GM20431 (cell line): ENCODE measurements around the gene NDUFA11.
"Not testable (repeated sequence)": the region's sequence is repeated elsewhere in the genome, so short reads cannot be mapped to it uniquely, and the experiment has no call there.

Source experiments
- in situ Hi-C: fragments of 300-500 bp; cut with MseI, MboI; formaldehyde crosslinking; loops from one replicate; pipeline ENCODE4 v1.15.0; 2020; ENCODE audit warnings: low sequenced_read_pairs; ENCODE audit not compliant: unreplicated experiment

Gene NDUFA11

DNA sequence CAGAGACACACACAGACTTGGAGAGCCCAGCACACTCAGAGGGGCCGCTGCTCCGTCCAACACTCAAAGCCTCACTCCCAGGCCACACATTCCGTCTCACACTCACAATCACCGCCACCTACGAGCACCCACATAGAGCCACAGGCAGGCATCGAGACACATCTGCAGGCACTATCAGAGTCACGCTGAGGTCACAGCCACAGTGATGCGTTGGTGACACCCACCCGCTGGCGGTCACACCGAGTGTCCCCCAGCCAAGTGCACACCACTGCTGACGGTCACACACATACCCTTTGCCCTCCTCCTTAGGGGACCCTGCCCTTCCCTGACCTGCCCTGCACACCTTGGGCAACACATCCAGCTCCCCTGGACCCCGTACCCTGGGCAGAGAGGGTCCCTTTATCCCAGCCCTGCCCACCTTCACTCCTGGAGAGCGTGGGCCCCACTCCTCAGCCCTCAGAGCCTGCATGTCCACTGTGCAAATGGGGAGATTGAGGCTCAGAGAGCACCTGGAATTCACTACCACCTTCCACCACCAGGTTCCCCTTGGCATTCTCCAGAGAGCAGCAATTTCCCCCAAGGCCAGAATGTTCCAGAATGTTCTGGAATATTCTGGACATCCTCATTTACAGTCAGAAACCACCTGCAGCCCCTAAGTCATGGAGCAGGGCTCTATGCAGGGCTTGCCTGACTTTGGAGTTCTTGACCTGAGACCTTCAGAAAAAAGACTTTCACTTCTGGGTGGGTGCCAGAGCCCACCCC is 38.7 kb downstream of the NDUFA11 start:
- in situ Hi-C loops: no loop called here

DNA sequence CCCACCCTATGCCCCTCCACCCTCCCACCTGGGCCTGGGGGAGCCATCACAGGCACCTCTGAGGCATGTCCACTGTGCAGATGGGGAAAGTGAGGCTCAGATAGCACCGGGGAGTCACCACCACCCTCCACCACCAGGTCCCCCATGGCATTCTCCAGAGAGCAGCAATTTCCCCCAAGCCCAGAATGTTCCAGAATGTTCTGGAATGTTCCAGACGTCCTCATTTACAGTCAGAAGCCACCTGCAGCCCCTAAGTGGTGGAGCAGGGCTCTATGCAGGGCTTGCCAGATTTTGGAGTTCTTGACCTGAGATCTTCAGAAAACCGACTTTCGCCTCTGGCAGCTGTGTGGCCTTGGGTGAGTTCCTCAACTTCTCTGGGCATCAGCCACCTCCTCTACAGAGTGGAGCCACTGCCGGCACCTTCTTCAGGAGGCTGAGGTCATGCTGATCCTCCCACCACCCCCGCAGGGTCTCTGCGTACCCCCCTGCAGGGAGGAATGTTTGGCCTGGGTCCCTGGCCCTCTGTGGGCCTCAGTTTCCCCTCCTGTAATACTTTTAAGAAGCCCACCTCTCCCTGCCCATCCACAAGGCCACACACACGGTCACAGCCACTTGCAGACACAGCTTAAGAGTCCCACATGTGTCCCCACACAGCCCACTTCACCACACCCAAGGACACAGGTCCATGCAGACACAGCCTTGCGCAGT is 39.4 kb downstream of the NDUFA11 start:
- in situ Hi-C loops: no loop called here

DNA sequence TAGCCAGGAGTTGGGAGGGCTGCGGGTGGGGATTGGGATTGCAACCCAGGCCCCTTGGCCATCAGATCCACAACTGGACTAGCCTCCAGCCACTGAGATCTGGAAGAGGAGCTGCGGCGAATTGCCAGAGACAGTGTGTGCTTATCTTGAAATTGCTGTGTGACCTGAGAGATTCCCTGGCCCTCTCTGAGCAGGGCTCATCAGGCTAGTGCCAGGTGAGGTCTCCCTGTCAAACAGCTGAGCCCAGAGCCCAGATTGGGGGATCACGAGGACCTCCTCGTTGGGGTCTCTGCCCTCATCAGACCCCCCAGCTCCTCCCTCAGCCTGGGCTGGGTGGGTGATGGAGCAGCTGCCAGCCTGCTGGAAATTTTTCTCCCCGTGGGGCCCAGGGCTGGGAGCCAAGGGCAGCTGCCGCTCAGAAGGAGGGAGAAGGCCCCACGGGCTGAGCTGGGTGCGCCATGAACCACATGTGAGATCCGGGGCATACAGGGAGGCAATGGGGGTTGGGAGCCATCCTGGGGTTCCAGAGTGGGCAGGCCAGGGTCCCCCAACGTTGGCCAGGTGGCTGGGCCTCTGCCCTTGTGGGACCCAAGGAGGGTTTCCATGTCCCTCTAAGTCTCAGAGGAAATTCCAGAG is 40.4 kb downstream of the NDUFA11 start:
- in situ Hi-C loops: no loop called here

DNA sequence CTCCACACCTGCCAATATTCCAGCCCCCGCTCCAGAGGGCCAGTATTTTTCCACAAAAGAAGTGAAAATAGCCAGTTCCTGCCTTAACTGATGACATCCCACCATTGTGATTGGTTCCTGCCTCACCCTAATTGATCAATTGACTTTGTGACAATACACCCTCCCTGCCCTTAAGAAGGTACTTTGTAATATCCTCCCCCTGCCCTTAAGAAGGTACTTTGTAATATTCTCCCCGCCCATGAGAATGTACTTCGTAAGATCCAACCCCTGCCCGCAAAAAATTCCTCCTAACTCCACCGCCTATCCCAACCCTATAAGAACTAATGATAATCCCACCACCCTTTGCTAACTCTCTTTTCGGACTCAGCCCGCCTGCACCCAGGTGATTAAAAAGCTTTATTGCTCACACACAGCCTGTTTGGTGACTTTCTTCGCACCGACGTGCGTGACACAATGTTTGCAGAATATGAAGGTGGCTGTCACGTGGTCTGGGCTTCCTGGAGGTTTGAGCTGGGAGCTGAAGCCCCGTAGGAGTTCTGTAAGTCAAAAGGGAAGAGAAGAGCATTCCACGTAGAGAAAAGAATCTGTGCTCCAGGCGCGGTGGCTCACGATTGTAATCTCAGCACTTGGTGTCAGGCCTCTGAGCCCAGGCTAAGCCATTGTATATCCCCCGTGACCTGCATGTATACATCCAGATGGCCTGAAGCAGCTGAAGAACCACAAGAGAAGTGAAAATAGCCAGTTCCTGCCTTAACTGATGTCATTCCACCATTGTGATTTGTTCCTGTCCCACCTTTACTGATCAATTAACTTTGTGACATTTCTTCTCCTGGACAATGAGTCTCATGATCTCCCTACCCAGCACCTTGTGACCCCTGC is 46.1 kb downstream of the NDUFA11 start:
- in situ Hi-C loops: no loop called here

DNA sequence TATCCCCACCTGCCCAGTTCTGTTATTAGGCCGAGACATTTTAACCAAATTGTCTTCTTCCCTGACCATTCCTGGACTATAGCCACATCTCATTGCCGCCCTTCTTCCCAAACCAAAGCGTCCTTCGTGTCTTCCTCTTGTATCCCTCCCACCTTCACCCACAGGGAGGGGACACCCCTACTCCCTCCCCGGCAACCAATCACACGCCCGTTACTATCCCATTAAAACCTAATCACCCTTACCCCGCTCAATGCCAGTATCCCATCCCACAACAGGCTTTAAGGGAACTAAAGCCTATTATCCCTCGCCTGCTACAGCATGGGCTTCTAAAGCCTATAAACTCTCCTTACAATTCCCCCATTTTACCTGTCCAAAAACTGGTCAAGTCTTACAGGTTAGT is 48.4 kb downstream of the NDUFA11 start:
- in situ Hi-C loops: not testable (repeated sequence)

DNA sequence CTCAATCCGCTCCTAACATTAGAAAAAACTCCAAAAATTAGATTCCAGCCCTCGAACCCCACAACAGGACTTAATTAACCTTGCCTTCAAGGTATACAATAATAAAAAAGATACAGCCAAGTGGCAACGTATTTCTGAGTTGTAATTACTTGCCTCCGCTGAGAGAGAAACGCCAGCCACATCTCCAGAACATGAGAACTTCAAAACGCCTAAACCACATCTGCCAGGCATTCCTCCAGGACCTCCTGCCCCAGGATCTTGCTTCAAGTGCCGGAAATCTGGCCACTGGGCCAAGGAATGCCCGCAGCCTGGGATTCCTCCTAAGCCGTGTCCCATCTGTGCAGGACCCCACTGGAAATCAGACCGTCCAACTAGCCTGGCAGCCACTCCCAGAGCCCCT is 49.5 kb downstream of the NDUFA11 start:
- in situ Hi-C loops: not testable (repeated sequence)

DNA sequence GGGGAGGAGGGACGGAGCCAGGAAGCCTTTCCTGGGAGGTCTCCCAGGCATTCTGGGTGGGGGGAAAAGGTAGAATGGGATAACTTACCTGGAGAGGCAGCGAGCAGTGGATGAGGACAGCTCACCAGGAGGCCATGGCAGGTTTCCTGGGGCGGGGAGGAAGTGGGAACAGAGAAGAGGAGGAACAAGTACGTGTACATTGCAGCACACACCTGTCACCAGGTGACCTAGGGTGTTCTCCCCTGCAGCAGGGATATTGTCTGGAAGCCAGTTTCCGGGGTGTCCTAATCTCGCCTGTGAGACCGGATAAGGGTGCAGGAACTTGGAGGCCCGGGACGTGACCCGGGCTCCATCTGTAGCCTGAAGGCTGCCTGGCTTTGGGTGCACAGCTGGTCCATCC is 52.3 kb downstream of the NDUFA11 start, which contains the start of gene FUT3:
FUT3 (minus strand) TSS at position 148 of the 400 bp plus-strand sequence.
- in situ Hi-C loops: no loop called here

DNA sequence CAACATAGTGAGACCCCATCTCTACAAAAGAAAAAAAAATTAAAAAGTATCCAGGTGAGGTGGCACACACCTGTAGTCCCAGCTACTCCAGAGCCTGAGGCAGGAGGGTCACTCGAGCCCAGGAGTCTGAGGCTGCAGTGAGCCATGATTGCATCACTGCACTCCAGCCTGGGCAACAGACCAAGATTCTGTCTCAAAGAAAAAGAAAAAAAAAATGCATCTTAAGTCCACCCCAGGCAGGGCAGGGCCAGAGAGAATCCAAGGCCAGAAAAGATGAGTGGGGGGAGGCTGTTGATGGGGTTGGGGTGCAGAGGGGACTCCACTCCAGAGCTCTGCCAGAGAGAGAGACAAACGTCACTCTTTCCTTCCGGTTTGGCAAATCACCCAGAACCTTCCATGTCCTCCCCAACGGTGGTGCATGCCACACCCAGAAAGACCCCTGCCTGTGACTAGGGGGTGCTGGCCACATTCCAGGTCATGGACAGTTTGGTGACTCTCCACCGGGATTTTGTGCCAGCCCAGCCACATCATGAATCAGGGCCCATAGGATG is 52.8 kb downstream of the NDUFA11 start:
- in situ Hi-C loops: no loop called here

DNA sequence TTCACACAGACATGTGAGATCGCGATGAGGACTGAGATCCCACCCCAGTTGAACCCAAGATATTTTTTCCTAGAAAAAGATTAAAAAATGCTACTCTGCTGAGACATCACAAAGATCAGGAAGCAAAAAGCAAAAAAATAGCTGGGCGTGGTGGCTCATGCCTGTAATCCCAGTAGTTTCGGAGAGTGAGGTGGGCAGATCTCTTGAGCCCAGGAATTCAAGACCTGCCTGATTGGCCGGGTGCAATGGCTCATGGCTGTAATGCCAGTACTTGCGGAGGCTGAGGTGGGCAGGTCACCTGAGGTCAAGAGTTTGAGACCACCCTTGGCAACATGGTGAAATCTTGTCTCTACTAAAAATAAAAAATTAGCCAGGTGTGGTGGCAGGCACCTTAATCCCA is 53.4 kb downstream of the NDUFA11 start:
- in situ Hi-C loops: no loop called here

DNA sequence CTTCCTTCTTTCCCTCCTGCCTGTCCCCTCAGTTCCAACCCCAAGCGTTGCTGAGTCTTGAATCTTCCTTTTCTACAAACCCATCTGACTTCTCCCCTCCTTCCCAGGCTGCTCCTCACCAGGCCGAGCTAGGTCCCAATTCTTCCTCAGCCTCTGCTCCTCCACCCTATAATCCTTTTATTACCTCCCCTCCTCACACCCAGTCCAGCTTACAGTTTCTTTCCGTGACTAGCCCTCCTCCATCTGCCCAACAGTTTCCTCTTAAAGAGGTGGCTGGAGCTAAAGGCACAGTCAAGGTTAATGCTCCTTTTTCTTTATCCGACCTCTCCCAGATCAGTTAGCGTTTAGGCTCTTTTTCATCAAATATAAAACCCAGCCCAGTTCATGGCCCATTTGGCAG is 55.0 kb downstream of the NDUFA11 start:
- in situ Hi-C loops: not testable (repeated sequence)

DNA sequence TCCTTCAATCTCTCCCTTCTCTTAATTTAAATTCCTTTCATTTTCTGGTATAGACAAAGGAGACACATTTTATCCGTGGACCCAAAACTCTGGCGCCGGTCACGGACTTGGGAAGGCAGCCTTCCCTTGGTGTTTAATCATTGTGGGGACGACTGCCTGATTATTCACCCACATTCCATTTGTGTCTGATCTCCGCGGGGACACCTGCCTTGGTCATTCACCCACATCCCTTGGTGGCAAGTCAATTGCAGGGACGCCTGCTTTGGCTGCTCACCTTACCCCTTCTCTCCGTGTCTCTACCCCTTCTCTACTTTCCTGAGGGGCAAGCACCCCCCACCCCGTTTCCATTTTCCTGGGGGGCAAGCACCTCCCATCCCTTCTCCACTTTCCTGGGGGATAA is 55.7 kb downstream of the NDUFA11 start:
- in situ Hi-C loops: not testable (repeated sequence)
